Thoracic aorta (tissue), 2 donors: ENCODE results near the gene WARS2. TPM values are rescaled to one million over a fixed set of nuclear protein-coding genes. Genes with fewer than 3 reads are reported as not detected.

Experiments used
- ATAC-seq: fragments of 150-250 bp; one replicate; pipeline ENCODE4 v1.8.0; 2017; ENCODE audit warnings: low read depth; ENCODE audit not compliant: insufficient number of reproducible peaks, low FRiP score
- DNase-seq: peaks from one replicate; pipeline ENCODE4 v3.0.0-alpha.2; 2020; ENCODE audit warnings: low spot score
- H3K27ac ChIP-seq, 2 donors: fragments of 200-600 bp; sonication (generic); 1 replicate in 1 of 2; 2 replicates in 1 of 2; pipeline ENCODE4 v1.5.1; 2016; ENCODE audit warnings: mild to moderate bottlenecking in 2 of 2, moderate library complexity in 2 of 2
- H3K27me3 ChIP-seq: fragments of 200-600 bp; sonication (generic); replicated peaks from 2 replicates; pipeline ENCODE4 v1.6.0; 2016; ENCODE audit warnings: mild to moderate bottlenecking; ENCODE audit not compliant: insufficient read depth
- H3K36me3 ChIP-seq: fragments of 200-600 bp; sonication (generic); one replicate; pipeline ENCODE4 v1.5.1; 2016
- H3K4me1 ChIP-seq, 2 donors: fragments of 200-600 bp; sonication (generic); 1 replicate in 1 of 2; 2 replicates in 1 of 2; pipeline versions ENCODE4 v1.5.1 to v1.6.0; 2016; ENCODE audit warnings: low read depth in 2 of 2, mild to moderate bottlenecking in 1 of 2; ENCODE audit not compliant: control insufficient read depth in 1 of 2
- H3K4me3 ChIP-seq: fragments of 200-600 bp; sonication (generic); 2 replicates; pipeline ENCODE4 v1.5.1; 2016; ENCODE audit warnings: mild to moderate bottlenecking
- H3K9me3 ChIP-seq: fragments of 200-600 bp; sonication (generic); 2 replicates; pipeline ENCODE4 v1.5.1; 2016
- total RNA-seq, 2 donors: library from RNA; depleted of rRNA; stranded (reverse); fragments of >200 nt; gene quantifications; one replicate each; pipeline versions ENCODE4 v1.1.0 to v1.2.3, GENCODE V29; 2016
- TF ChIP-seq, protein P1 (sequence below): fragments of 200-600 bp; sonication (generic); IDR thresholded peaks from one replicate; pipeline ENCODE4 v1.5.1; 2019; ENCODE audit warnings: antibody characterized with exemption

WARS2 gene
- total RNA-seq, 2 donors from 2014 or later, result 11.1 to 13.8 TPM

DNA sequence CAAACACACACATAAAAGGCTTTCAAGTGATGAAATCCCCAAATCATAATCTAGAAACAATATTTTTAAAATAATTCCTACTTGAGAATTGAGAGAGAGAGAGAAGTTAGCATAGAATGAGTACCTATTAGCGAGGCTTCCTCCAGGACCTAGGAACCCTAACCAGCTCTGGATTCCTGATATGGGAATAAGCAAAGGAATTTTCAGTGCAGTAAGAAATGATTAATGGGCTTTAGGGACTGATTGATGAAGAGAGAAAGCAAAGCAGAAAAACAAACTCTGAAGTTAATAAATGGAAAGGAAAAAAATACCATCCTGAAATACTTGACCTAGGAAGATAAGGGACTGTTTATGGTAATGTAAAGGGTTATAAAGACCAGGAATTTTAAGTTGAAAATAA is 60.6 kb downstream of the WARS2 start:
- no peaks in the 10 kb centered on the region for H3K27me3 ChIP-seq
- H3K9me3 ChIP-seq, result no peaks in the 10 kb centered on the region
- H3K36me3 ChIP-seq, result no peaks in the 10 kb centered on the region
- H3K4me3 ChIP-seq, result no peak overlapping the region
- H3K4me1 ChIP-seq, result peaks cover 19 to 34% of the 10 kb centered on the region in 2 donors
- TF ChIP-seq, protein P1, sequence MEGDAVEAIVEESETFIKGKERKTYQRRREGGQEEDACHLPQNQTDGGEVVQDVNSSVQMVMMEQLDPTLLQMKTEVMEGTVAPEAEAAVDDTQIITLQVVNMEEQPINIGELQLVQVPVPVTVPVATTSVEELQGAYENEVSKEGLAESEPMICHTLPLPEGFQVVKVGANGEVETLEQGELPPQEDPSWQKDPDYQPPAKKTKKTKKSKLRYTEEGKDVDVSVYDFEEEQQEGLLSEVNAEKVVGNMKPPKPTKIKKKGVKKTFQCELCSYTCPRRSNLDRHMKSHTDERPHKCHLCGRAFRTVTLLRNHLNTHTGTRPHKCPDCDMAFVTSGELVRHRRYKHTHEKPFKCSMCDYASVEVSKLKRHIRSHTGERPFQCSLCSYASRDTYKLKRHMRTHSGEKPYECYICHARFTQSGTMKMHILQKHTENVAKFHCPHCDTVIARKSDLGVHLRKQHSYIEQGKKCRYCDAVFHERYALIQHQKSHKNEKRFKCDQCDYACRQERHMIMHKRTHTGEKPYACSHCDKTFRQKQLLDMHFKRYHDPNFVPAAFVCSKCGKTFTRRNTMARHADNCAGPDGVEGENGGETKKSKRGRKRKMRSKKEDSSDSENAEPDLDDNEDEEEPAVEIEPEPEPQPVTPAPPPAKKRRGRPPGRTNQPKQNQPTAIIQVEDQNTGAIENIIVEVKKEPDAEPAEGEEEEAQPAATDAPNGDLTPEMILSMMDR, result no peak
- no peak for DNase-seq
- no peak for ATAC-seq
- peak overlapping the region; percentile 1 to 47 for H3K27ac ChIP-seq

DNA sequence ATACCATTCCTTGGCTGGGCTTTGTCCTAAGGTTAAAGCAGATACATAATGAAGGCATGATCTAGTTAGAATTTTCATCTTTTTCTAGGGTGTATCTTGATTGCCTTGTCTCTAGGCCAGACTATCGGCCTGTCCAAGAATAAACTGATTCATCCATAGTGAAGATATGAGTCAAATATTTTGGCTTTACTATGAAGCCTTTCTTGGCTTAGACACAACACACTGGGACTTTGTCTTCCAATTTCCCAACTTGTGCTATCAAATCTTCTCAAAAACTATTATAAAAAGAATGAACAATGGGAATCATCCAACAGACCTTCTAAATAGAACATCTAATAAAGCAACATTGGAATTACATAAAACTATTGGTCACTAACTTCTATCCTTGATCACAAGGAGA is 64.8 kb downstream of the WARS2 start:
- no peak overlapping the region for H3K27ac ChIP-seq
- ATAC-seq, result no peak
- H3K9me3 ChIP-seq, result no peaks in the 10 kb centered on the region
- TF ChIP-seq, protein P1, result no peak
- H3K27me3 ChIP-seq, result no peaks in the 10 kb centered on the region
- H3K4me1 ChIP-seq, result peaks cover 15 to 17% of the 10 kb centered on the region in 2 donors
- no peaks in the 10 kb centered on the region for H3K36me3 ChIP-seq
- DNase-seq, result no peak
- H3K4me3 ChIP-seq, result no peak overlapping the region

DNA sequence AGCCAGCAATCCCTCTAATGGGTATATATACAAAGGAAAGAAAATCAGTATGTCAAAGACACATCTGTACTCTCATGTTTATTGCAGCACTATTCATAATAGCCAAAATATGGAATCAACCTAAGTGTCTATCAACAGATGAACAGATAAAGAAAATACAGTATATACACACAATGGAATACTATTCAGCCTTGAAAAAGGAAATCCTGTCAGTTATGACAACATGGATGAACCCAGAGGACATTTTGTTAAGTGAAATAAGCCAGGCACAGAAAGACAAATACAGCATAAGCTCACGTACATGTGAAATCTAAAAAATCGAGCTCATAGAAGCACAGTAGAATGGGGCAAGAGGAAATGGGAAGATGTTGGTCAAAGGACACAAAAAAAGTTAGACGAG is 69.1 kb downstream of the WARS2 start:
- Histone ChIP-seq H3K4me1 (no peaks in the 10 kb centered on the region), H3K36me3 (no peaks in the 10 kb centered on the region), H3K27ac (no peak overlapping the region), H3K9me3 (no peaks in the 10 kb centered on the region), H3K27me3 (no peaks in the 10 kb centered on the region), H3K4me3 (no peak overlapping the region)
- ATAC-seq (no peak), DNase-seq (no peak)
- TF ChIP-seq, protein P1, result no peak

DNA sequence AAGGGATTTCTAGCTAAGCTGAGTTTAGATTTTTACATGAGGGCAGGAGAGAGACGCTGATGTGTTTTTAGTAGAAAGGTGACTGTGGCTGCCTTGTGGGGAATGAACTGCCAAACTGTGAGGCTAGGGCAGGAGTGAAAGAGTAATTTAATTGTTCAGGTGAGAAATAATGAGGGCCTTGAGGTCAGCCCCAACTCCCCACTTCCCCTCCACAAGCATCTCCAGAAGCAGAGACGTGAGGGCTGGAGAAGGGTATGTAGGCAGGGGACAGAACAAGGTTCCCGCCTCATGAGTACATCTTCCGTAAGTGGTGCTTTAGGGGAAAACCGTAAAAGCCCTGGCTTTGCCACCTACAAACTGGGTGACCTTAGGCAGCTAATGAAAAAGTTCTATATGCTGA is 70.8 kb downstream of the WARS2 start:
- Histone ChIP-seq H3K9me3 (no peaks in the 10 kb centered on the region), H3K4me1 (no peaks in the 10 kb centered on the region), H3K27me3 (no peaks in the 10 kb centered on the region), H3K27ac (no peak overlapping the region), H3K4me3 (no peak overlapping the region), H3K36me3 (no peaks in the 10 kb centered on the region)
- TF ChIP-seq, protein P1, result no peak
- DNase-seq (no peak), ATAC-seq (no peak)

DNA sequence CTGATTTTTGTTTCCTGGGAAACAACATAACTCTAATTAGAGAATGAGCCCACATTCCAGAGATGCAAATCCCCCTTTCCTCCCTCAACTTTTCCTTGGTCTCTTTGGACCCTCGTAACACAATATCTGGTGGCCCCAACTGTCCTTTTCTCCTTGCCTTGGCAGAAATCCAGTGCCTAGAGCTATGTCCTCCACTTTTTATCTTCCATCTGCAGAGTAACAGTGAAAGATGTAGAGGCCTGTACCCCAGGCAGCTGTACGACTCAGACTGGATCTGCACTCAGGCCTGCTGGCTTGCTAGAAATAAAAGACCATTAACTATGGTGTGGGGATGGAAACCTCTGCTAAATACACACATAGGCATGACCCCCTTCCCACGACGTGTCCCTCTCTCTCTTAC is 72.0 kb downstream of the WARS2 start:
- Histone ChIP-seq H3K36me3 (no peaks in the 10 kb centered on the region), H3K9me3 (no peaks in the 10 kb centered on the region), H3K27ac (no peak overlapping the region), H3K4me3 (no peak overlapping the region), H3K27me3 (no peaks in the 10 kb centered on the region), H3K4me1 (no peaks in the 10 kb centered on the region)
- no peak for DNase-seq
- TF ChIP-seq, protein P1, result no peak
- ATAC-seq, result no peak
